CD14-positive monocyte (primary cell): ENCODE results near the gene TRABD2B. TPM values are rescaled to one million over a fixed set of nuclear protein-coding genes. Genes with fewer than 3 reads are reported as not detected.

ENCODE experiments used
- DNase-seq, 3 donors: peaks; one replicate each; pipeline ENCODE4 v3.0.0-alpha.2; 2011 to 2022
- H2AFZ ChIP-seq: 2 replicates; pipeline ENCODE4 v1.6.0; 2012; ENCODE audit warnings: mild to moderate bottlenecking, low read depth, low read length, inconsistent platforms; ENCODE audit not compliant: insufficient read depth, poor library complexity, severe bottlenecking
- H3K27ac ChIP-seq, 2 donors: 1 replicate in 1 of 2; 2 replicates in 1 of 2; pipeline ENCODE4 v1.5.1; 2012 to 2013; ENCODE audit warnings: low read length in 2 of 2, control low read depth in 1 of 2, inconsistent platforms in 1 of 2, low read depth in 1 of 2, mild to moderate bottlenecking in 1 of 2
- H3K27me3 ChIP-seq, 2 donors: one replicate each; pipeline versions ENCODE4 v1.6.0 to v1.6.1; 2011 to 2013; ENCODE audit warnings: low read length in 2 of 2; ENCODE audit not compliant: control insufficient read depth in 2 of 2, insufficient read depth in 2 of 2
- H3K36me3 ChIP-seq, 2 donors: replicated peaks in 1 of 2; 1 replicate in 1 of 2; 2 replicates in 1 of 2; pipeline versions ENCODE4 v1.5.1 to v1.6.1; 2012 to 2013; ENCODE audit warnings: low read length in 2 of 2, control low read depth in 1 of 2, inconsistent platforms in 1 of 2, mild to moderate bottlenecking in 1 of 2; ENCODE audit not compliant: insufficient read depth in 2 of 2, control insufficient read depth in 1 of 2
- H3K4me1 ChIP-seq, 2 donors: 1 replicate in 1 of 2; 2 replicates in 1 of 2; pipeline versions ENCODE4 v1.5.1 to v1.6.1; 2012 to 2013; ENCODE audit warnings: low read length in 2 of 2, control low read depth in 1 of 2, inconsistent platforms in 1 of 2, mild to moderate bottlenecking in 1 of 2, moderate library complexity in 1 of 2; ENCODE audit not compliant: insufficient read depth in 2 of 2, control insufficient read depth in 1 of 2
- H3K4me2 ChIP-seq: replicated peaks from 2 replicates; pipeline ENCODE3; 2012; ENCODE audit warnings: low read length, moderate library complexity, mild to moderate bottlenecking; ENCODE audit not compliant: poor library complexity, severe bottlenecking; ENCODE audit errors: extremely low read depth
- H3K4me3 ChIP-seq, 3 experiments: fragments of 200-600 bp in 1 of 3; sonication (generic) in 1 of 3; replicated peaks in 1 of 3; 1 replicate in 2 of 3; 2 replicates in 1 of 3; pipeline ENCODE4 v1.5.1; 2011 to 2013; ENCODE audit warnings: low read length in 3 of 3, mild to moderate bottlenecking in 3 of 3, control low read depth in 2 of 3, low read depth in 2 of 3, inconsistent platforms in 1 of 3, moderate library complexity in 1 of 3
- H3K79me2 ChIP-seq: 2 replicates; pipeline ENCODE4 v1.6.0; 2012; ENCODE audit warnings: mild to moderate bottlenecking, control low read depth, inconsistent platforms, low read length, moderate library complexity; ENCODE audit not compliant: insufficient read depth
- H3K9ac ChIP-seq: 2 replicates; pipeline ENCODE4 v1.6.0; 2017; ENCODE audit warnings: low read length, mild to moderate bottlenecking; ENCODE audit not compliant: insufficient read depth, poor library complexity, severe bottlenecking
- H3K9me3 ChIP-seq, 2 donors: replicated peaks in 1 of 2; 1 replicate in 1 of 2; 2 replicates in 1 of 2; pipeline versions ENCODE4 v1.5.1 to v1.6.1; 2012 to 2013; ENCODE audit warnings: low read length in 2 of 2, control low read depth in 1 of 2; ENCODE audit not compliant: control insufficient read depth in 1 of 2, insufficient read depth in 1 of 2
- H4K20me1 ChIP-seq: 2 replicates; pipeline ENCODE4 v1.6.0; 2012; ENCODE audit warnings: mild to moderate bottlenecking, low read length, control low read depth, moderate library complexity; ENCODE audit not compliant: insufficient read depth
- H3K27ac Mint-ChIP-seq, 7 donors: one replicate each; pipeline ENCODE4 v1.8.0; 2020; ENCODE audit warnings: mild to moderate bottlenecking in 7 of 7, mixed read lengths in 7 of 7, moderate library complexity in 6 of 7, inconsistent platforms in 2 of 7
- H3K27me3 Mint-ChIP-seq, 3 donors: one replicate each; pipeline ENCODE4 v1.8.0; 2021 to 2022; ENCODE audit warnings: low read depth in 3 of 3, mild to moderate bottlenecking in 3 of 3, mixed read lengths in 3 of 3, moderate library complexity in 3 of 3, inconsistent platforms in 1 of 3
- H3K36me3 Mint-ChIP-seq, 2 donors: one replicate each; pipeline ENCODE4 v1.8.0; 2020; ENCODE audit warnings: mixed read lengths in 2 of 2, inconsistent platforms in 1 of 2, mild to moderate bottlenecking in 1 of 2
- H3K4me1 Mint-ChIP-seq: one replicate; pipeline ENCODE4 v1.8.0; 2020; ENCODE audit warnings: mild to moderate bottlenecking, mixed read lengths
- H3K4me3 Mint-ChIP-seq, 2 donors: one replicate each; pipeline ENCODE4 v1.8.0; 2020; ENCODE audit warnings: mild to moderate bottlenecking in 2 of 2, mixed read lengths in 2 of 2, moderate library complexity in 1 of 2
- H3K9me3 Mint-ChIP-seq, 7 donors: one replicate each; pipeline ENCODE4 v1.8.0; 2020 to 2022; ENCODE audit warnings: mixed read lengths in 7 of 7, mild to moderate bottlenecking in 6 of 7, moderate library complexity in 6 of 7, inconsistent platforms in 2 of 7
- CTCF ChIP-seq: fragments of 200-600 bp; IDR thresholded peaks from one replicate; pipeline ENCODE4 v1.8.0; 2022; ENCODE audit warnings: antibody characterized with exemption, mild to moderate bottlenecking
- WGBS: methylation state at CpG from one replicate; pipeline ENCODE4 v1.1.5; 2013; ENCODE audit warnings: missing lambda C conversion rate; ENCODE audit not compliant: insufficient coverage; 5-methylcytosine and 5-hydroxymethylcytosine counted together
- intact Hi-C, 2 donors: fragments of 100-400 bp; cut with micrococcal nuclease; formaldehyde crosslinking; loops; one replicate each; pipeline versions ENCODE4 v1.15.0 to v1.15.1; 2023
- polyA plus RNA-seq, 3 donors: library from polyadenylated mRNA; depleted of rRNA in 1 of 3; unstranded in 2 of 3; stranded (reverse) in 1 of 3; fragments of 300-500 nt in 2 of 3; fragments of >200 nt in 1 of 3; fragmentation: Illumina TruSeq in 2 of 3; gene quantifications; 1 replicate in 2 of 3; 2 replicates in 1 of 3; pipeline ENCODE4 v1.2.3, GENCODE V29; 2012 to 2021

TRABD2B gene
- polyA plus RNA-seq, 3 donors, result not detected

DNA sequence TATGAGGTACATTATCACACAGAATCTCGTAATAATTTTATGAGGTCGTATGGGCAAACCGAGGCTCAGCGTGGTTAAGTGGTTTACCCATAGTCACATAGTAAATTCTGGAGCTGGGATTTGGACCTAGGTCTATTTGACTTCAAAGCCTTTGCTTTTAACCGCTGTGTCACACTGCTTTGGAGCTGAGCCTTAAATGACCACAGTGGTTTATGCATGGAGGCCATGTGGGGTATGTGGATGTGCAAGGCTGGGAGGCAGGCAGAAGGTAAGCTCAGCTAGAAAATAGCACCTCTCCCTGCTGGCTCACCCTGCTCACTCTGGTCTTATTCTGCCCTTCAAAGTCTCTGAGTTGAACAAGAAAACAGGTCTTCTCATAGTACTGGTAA, 269.5 kb downstream of the TRABD2B start:
- Histone ChIP-seq H3K27ac (no peak overlapping the region), H3K4me1 (no peaks in the 10 kb centered on the region), H3K9me3 (peaks cover 0 to 5% of the 10 kb centered on the region in 2 donors), H3K9ac (no peak overlapping the region), H2AFZ (no peak overlapping the region), H3K4me3 (no peak overlapping the region), H3K36me3 (no peaks in the 10 kb centered on the region), H3K79me2 (no peaks in the 10 kb centered on the region), H3K27me3 (peaks cover 28 to 31% of the 10 kb centered on the region in 2 donors), H3K4me2 (no peak overlapping the region), H4K20me1 (no peaks in the 10 kb centered on the region)
- TF ChIP-seq CTCF, result no peak
- intact Hi-C loops, result loop anchor here (5.0 to 10.0 kb wide), 2 partner anchors 293 to 340 kb away; partner anchors contain the start of gene FOXD2 (in 1 of the 2)
- 96% methylated on average over 4 of the region's 5 CpGs for WGBS
- no peak overlapping the region for H3K4me3 Mint-ChIP-seq
- H3K36me3 Mint-ChIP-seq, result no peaks in the 10 kb centered on the region
- peaks cover 24 to 50% (median 32%) of the 10 kb centered on the region in 3 donors for H3K27me3 Mint-ChIP-seq
- peaks cover 10% of the 10 kb centered on the region for H3K4me1 Mint-ChIP-seq
- no peaks in the 10 kb centered on the region for H3K9me3 Mint-ChIP-seq
- no peak overlapping the region for H3K27ac Mint-ChIP-seq
- DNase-seq, result no peak

DNA sequence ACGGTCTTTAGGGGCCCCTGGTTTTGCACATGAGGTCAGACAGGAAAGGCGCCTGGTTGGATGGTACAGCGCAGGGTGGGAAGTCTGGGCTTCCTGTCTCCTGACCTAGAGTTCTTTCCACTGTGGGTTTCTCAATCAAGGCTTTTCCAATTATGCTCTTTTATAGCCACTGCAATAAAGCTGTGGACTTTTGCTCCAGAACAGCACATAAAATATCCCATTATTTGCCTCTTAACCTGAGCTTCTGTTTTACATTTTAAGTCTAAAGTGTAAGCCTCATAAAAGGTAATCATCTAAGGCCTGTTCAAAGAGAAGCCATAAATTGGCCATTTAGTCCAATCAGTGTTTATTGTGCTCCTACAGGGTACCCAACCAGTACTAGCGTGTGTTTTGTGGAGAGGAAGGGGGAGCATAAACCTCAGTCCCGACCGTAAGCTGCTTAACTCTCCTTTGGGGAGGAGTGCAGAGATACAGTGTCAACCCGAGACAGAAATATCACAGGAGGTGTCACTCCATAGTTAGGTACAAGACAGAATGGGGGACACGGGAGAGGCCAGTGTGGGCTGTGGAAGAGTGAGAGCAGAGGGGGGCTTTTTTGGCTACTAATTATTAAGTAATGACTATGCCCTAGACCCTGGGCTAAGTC, 270.0 kb downstream of the TRABD2B start:
- TF ChIP-seq CTCF, result no peak
- no peak overlapping the region for H3K4me3 Mint-ChIP-seq
- no peaks in the 10 kb centered on the region for H3K4me1 ChIP-seq
- H2AFZ ChIP-seq, result no peak overlapping the region
- no peaks in the 10 kb centered on the region for H3K36me3 ChIP-seq
- no peak for DNase-seq
- no peaks in the 10 kb centered on the region for H3K36me3 Mint-ChIP-seq
- H3K27ac ChIP-seq, result no peak overlapping the region
- H3K9me3 ChIP-seq, result peaks cover 0 to 5% of the 10 kb centered on the region in 2 donors
- H3K4me3 ChIP-seq, result no peak overlapping the region
- intact Hi-C loops, result loop anchor here (5.0 to 10.0 kb wide), 2 partner anchors 292 to 340 kb away; partner anchors contain the start of gene FOXD2 (in 1 of the 2)
- no peak overlapping the region for H3K9ac ChIP-seq
- 51% methylated on average over 6 of the region's 8 CpGs for WGBS
- H3K4me2 ChIP-seq, result no peak overlapping the region
- no peaks in the 10 kb centered on the region for H3K9me3 Mint-ChIP-seq
- H3K79me2 ChIP-seq, result no peaks in the 10 kb centered on the region
- no peak overlapping the region for H3K27ac Mint-ChIP-seq
- H3K4me1 Mint-ChIP-seq, result peaks cover 10% of the 10 kb centered on the region
- peaks cover 24 to 46% (median 32%) of the 10 kb centered on the region in 3 donors for H3K27me3 Mint-ChIP-seq
- H4K20me1 ChIP-seq, result no peaks in the 10 kb centered on the region
- H3K27me3 ChIP-seq, result peaks cover 28 to 31% of the 10 kb centered on the region in 2 donors
